PC-9 (cell line): ENCODE results near the gene MOSPD2. TPM values are rescaled to one million over a fixed set of nuclear protein-coding genes. Genes with fewer than 3 reads are reported as not detected.

ENCODE experiments used
- BruUV-seq: library from RNA; stranded (reverse); fragments of 400-500 nt; replicated peaks from 2 replicates; lab custom pipeline; 2021; lab: Mats Ljungman, UMichigan
- CTCF ChIA-PET: fragments of 300-600 bp; sonication (Branson Sonifier 250); formaldehyde crosslinking; loops from one replicate; lab custom pipeline; 2022; ENCODE audit warnings: antibody characterized with exemption; lab: Charles Lee
- POLR2A ChIA-PET: fragments of 300-600 bp; sonication (Branson Sonifier 250); formaldehyde crosslinking; loops from one replicate; lab custom pipeline; 2022; ENCODE audit warnings: antibody characterized with exemption; ENCODE audit not compliant: unreplicated experiment; lab: Charles Lee
- DNase-seq, 2 experiments: peaks; one replicate each; pipeline versions ENCODE4 v3.0.0 to v3.0.0-alpha.2; 2015 to 2022; ENCODE audit warnings: mixed read lengths in 1 of 2
- H2AFZ ChIP-seq: fragments of 200-600 bp; sonication (generic); 2 replicates; pipeline ENCODE4 v1.8.1; 2017; ENCODE audit warnings: antibody characterized with exemption
- H3F3A ChIP-seq: fragments of 200-600 bp; sonication (generic); 2 replicates; pipeline ENCODE4 v1.8.1; 2017; ENCODE audit warnings: antibody characterized with exemption, mild to moderate bottlenecking, low read depth; ENCODE audit not compliant: insufficient read depth
- H3K27ac ChIP-seq: fragments of 200-600 bp; sonication (generic); 2 replicates; pipeline ENCODE4 v1.6.1; 2016; ENCODE audit warnings: mixed run types
- H3K27me3 ChIP-seq: fragments of 200-600 bp; sonication (generic); 2 replicates; pipeline ENCODE4 v1.6.1; 2016; ENCODE audit warnings: low read depth, mixed run types; ENCODE audit not compliant: insufficient read depth
- H3K36me3 ChIP-seq: fragments of 200-600 bp; sonication (generic); 2 replicates; pipeline ENCODE4 v1.6.1; 2016; ENCODE audit warnings: low read depth, mixed run types
- H3K4me1 ChIP-seq: fragments of 200-600 bp; sonication (generic); replicated peaks from 2 replicates; pipeline ENCODE4 v1.6.1; 2016; ENCODE audit warnings: mixed run types; ENCODE audit not compliant: insufficient read depth
- H3K4me2 ChIP-seq: fragments of 200-600 bp; sonication (generic); 2 replicates; pipeline ENCODE4 v1.6.1; 2017; ENCODE audit warnings: mixed run types
- H3K4me3 ChIP-seq: fragments of 200-600 bp; sonication (generic); 2 replicates; pipeline ENCODE4 v1.6.1; 2016; ENCODE audit warnings: mixed run types
- H3K79me2 ChIP-seq: fragments of 200-600 bp; sonication (generic); 2 replicates; pipeline ENCODE4 v1.6.1; 2017; ENCODE audit warnings: low read depth, mixed run types
- H3K9me2 ChIP-seq: fragments of 200-600 bp; sonication (generic); 2 replicates; pipeline ENCODE4 v1.8.1; 2017; ENCODE audit warnings: mild to moderate bottlenecking; ENCODE audit not compliant: insufficient read depth
- H3K9me3 ChIP-seq: fragments of 200-600 bp; sonication (generic); 2 replicates; pipeline ENCODE4 v1.8.1; 2016; ENCODE audit warnings: low read depth; ENCODE audit not compliant: insufficient read depth
- H4K20me1 ChIP-seq: fragments of 200-600 bp; sonication (generic); 2 replicates; pipeline ENCODE4 v1.8.1; 2017; ENCODE audit not compliant: insufficient read depth
- EZH2 ChIP-seq: fragments of 200-600 bp; sonication (generic); IDR thresholded peaks from 2 replicates; pipeline ENCODE4 v1.8.0; 2017; ENCODE audit warnings: antibody characterized with exemption, low read depth
- intact Hi-C: fragments of 100-400 bp; cut with micrococcal nuclease; formaldehyde crosslinking; loops from one replicate; pipeline ENCODE4 v1.10.0; 2022; ENCODE audit not compliant: unreplicated experiment
- total RNA-seq: library from RNA; stranded (reverse); gene quantifications from 2 replicates; pipeline ENCODE4 v1.2.3, GENCODE V29; 2021
- TF ChIP-seq, protein P1 (sequence below): fragments of 200-600 bp; sonication (generic); conservative IDR thresholded peaks from 2 replicates; pipeline ENCODE4 v1.6.1; 2017; ENCODE audit warnings: mixed run types, antibody characterized with exemption, mild to moderate bottlenecking, moderate library complexity

Gene MOSPD2
- total RNA-seq, 1 experiment from 2014 or later = 19.4 TPM

DNA sequence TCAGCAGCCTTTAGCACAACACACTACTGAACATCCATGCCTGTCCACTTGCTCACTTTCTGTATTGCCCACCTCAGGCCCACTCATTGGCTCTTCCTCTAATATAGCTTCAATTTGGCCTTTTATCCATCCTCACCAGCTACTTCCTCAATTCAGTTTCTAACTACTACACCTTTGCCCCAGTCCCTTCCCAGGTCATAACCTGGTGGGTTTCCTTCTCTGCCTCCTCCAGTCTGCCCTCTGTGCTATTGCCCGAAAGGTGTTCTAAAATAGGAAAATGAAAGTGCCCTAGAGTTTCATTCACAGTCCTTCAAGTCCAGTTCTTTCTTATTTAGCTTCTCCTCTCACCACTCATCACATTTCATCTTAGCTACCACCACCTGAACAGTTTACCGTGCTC lies 23.1 kb downstream of the MOSPD2 start:
- no peak for DNase-seq
- H4K20me1 ChIP-seq = no peaks in the 10 kb centered on the region
- H3F3A ChIP-seq = no peaks in the 10 kb centered on the region
- no peak for TF ChIP-seq EZH2
- TF ChIP-seq, protein P1, sequence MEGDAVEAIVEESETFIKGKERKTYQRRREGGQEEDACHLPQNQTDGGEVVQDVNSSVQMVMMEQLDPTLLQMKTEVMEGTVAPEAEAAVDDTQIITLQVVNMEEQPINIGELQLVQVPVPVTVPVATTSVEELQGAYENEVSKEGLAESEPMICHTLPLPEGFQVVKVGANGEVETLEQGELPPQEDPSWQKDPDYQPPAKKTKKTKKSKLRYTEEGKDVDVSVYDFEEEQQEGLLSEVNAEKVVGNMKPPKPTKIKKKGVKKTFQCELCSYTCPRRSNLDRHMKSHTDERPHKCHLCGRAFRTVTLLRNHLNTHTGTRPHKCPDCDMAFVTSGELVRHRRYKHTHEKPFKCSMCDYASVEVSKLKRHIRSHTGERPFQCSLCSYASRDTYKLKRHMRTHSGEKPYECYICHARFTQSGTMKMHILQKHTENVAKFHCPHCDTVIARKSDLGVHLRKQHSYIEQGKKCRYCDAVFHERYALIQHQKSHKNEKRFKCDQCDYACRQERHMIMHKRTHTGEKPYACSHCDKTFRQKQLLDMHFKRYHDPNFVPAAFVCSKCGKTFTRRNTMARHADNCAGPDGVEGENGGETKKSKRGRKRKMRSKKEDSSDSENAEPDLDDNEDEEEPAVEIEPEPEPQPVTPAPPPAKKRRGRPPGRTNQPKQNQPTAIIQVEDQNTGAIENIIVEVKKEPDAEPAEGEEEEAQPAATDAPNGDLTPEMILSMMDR = no peak
- no peaks in the 10 kb centered on the region for H3K79me2 ChIP-seq
- no TSS peak for BruUV-seq
- no peak overlapping the region for H3K27ac ChIP-seq
- no peak overlapping the region for H3K4me2 ChIP-seq
- no peaks in the 10 kb centered on the region for H3K4me1 ChIP-seq
- no peaks in the 10 kb centered on the region for H3K9me2 ChIP-seq
- CTCF ChIA-PET = no interaction called here
- no peak overlapping the region for H2AFZ ChIP-seq
- H3K9me3 ChIP-seq = no peaks in the 10 kb centered on the region
- no peaks in the 10 kb centered on the region for H3K36me3 ChIP-seq
- H3K4me3 ChIP-seq = no peak overlapping the region
- POLR2A ChIA-PET = no interaction called here
- intact Hi-C loops = no loop called here
- no peaks in the 10 kb centered on the region for H3K27me3 ChIP-seq

DNA sequence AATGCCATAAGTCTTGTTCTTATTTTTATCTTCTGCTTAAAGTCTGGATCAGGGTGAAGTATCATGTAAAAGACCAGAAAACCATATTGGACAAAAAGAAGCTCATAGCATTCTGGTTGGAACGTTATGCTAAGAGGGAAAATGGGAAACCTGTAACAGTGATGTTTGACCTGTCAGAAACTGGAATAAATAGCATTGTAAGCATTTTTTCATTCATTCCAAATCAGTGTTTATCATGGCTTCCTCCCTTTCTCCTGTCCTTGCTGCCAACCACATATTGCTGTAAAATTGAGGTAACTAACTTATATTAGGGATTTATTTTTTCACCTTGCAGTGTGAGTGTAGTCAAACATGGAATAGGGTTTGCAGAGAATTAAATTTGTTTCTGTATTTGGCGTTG lies 23.8 kb downstream of the MOSPD2 start:
- POLR2A ChIA-PET = no interaction called here
- no peak overlapping the region for H2AFZ ChIP-seq
- H3K9me3 ChIP-seq = no peaks in the 10 kb centered on the region
- DNase-seq = no peak
- no peaks in the 10 kb centered on the region for H3K79me2 ChIP-seq
- no peak overlapping the region for H3K4me3 ChIP-seq
- H4K20me1 ChIP-seq = no peaks in the 10 kb centered on the region
- no peaks in the 10 kb centered on the region for H3K36me3 ChIP-seq
- no peak for TF ChIP-seq EZH2
- TF ChIP-seq, protein P1 = no peak
- no peak overlapping the region for H3K4me2 ChIP-seq
- no peaks in the 10 kb centered on the region for H3F3A ChIP-seq
- no peak overlapping the region for H3K27ac ChIP-seq
- BruUV-seq = no TSS peak
- intact Hi-C loops = no loop called here
- no peaks in the 10 kb centered on the region for H3K4me1 ChIP-seq
- H3K27me3 ChIP-seq = no peaks in the 10 kb centered on the region
- CTCF ChIA-PET = no interaction called here
- H3K9me2 ChIP-seq = no peaks in the 10 kb centered on the region

DNA sequence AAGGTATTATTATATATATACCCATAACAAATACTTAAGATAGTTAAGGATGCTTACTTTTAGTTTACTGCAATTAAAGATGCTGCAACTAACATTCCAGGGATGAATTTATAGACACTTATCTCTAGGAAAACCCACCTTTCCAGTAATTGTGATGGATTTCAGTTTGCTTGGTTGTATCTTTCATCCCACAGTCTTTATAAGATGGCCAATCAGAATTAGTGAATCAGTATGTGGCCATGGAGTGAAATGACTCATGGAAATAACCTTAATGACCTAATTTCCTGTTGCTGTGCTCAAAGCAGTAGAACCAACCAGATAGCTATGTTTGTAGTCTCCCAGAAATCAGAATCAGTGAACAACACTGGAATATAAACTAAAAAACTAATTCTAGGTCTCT lies 26.4 kb downstream of the MOSPD2 start:
- Histone ChIP-seq H3F3A (no peaks in the 10 kb centered on the region), H3K9me2 (no peaks in the 10 kb centered on the region), H3K4me3 (no peak overlapping the region), H3K36me3 (peaks cover 9% of the 10 kb centered on the region; the same call in 1 of the 2 replicates), H3K79me2 (no peaks in the 10 kb centered on the region), H2AFZ (no peak overlapping the region), H3K4me1 (no peaks in the 10 kb centered on the region), H3K4me2 (no peak overlapping the region), H3K27me3 (no peaks in the 10 kb centered on the region), H3K9me3 (no peaks in the 10 kb centered on the region), H4K20me1 (no peaks in the 10 kb centered on the region), H3K27ac (no peak overlapping the region)
- TF ChIP-seq EZH2 = no peak
- TF ChIP-seq, protein P1 = no peak
- ChIA-PET CTCF (no interaction called here), POLR2A (no interaction called here)
- no peak for DNase-seq
- no TSS peak for BruUV-seq
- intact Hi-C loops = no loop called here
